Urothelium cell line (cell line): ENCODE data around the gene FAM217A.
"Not testable (repeated sequence)": the region's sequence is repeated elsewhere in the genome, so short reads cannot be mapped to it uniquely, and the experiment has no call there.

Experiments
- DNase-seq: peaks from one replicate; pipeline ENCODE4 v3.0.0; 2011; ENCODE audit warnings: low spot score, mixed read lengths
- FAIRE-seq: peaks from 2 replicates; lab custom pipeline; 2011; peaks lifted over from hg19 to GRCh38; lab: Jason Lieb, UNC

FAM217A gene

DNA sequence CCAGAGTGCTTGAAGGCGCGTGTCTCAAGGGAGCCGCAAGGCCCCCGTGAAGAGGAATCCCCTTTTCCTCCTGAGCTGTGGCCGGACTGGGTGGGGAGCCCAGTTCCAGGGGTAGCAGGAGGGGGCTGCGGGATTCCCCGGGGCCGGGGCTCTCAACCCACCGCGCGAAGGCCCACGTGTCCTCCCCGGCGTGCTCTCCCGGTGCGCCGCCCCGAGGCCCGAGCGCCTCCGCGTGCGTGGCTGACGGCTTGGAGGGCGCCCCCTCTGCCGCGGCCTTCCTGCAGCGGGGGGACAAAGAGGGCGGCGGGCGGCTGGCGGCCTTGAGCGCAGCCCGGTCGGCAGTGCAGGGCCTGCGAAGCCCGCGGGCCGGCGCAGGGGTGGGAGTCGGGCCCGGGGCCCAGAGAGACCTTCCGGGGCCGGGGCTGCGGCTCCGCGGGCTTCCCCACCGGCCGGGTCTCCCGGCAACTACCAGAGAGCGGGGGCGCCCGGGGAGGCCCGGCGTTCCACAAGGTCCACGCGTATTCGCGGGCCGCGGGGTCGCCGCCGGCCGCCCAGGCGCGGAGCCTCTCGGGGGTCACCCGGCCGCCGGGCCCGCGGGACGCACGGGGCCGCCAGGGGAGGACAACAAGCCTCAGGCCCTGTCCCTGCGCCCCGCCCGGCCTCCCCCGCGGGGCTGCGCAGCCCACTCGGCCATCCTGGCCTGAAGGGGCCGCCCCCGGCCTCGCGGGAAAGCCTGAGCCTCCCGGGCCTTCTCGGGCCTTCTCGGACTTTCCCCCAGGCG lies at the start of gene FAM217A:
FAM217A (minus strand) TSS at position 447 of the 781 bp plus-strand sequence. CDS start 1,723 bp downstream, outside the sequence.
- FAIRE-seq (no peak), DNase-seq (no peak)

- DNase-seq (no peak), FAIRE-seq (no peak)
Observed at GRCh38 chr6:4128072-4128471, 49.1 kb upstream of the FAM217A start.

DNA sequence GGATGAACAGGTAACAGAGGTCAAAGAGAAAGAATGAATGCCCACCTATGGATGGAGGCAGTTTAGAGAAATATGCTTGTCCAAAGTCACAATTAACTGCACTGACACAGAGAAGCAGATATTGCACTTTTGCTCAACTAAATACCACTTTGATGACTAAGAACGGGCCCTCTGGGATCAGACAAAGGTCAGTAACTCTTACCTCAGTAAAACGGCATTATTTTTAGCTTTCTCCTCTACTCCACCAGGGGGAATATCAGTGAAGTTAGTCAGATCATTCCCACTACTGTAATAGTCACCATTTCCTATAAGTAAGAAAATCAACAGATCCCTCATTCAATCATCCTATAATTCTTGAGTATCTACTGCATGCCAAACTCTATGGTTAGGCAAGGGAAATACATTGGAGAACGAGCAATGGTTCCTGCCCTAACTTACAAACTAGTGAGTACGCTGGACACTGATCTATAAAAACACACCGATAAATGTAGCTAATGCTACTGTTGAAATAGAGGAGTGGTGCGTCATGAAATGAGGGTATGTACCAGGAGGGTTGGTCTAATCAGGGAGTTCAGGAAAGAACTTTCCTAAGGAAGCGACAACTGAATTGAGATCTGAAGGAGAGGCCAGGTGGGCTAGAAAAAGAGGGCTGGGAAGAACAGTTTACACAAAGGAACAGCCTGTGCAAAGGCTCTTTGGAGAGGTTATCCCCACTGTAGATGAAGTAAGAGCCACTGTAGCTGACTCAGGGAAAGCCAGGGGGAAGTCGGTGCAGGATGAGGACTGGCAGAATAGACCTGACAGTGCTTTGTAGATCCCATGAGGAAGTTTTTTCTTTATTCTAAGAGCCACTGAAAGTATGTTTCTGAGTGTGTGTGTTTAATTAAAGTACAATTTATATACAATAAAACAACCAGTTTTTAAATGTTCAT lies 47.3 kb upstream of the FAM217A start:
- DNase-seq (peak; percentile 74), FAIRE-seq (no peak)

- no peak for FAIRE-seq
- no peak for DNase-seq
Observed at GRCh38 chr6:4125500-4125899, 46.6 kb upstream of the FAM217A start.

GRCh38 chr6:4124351-4124750 lies 45.4 kb upstream of the FAM217A start:
- no peak for FAIRE-seq
- no peak for DNase-seq

DNA sequence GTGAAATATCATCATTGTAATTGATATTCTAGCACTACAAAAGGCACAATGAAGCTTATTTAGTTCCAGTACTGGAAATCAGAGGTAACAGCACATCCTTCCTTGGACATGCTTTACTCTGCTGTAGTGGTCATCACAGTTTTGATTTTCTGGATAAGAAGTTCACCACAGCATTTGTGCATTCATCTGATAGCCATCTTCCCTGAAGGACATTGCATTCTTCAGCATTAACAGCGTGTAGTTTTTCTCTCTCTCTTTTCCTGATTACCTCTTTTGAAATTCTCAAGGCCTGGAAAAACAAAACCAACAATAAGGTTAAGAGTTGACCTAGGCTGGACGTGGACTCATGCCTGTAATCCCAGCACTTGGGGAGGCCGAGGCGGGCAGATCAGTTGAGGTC lies 36.8 kb upstream of the FAM217A start:
- DNase-seq (no peak), FAIRE-seq (no peak)

GRCh38 chr6:4114123-4114522 lies 35.2 kb upstream of the FAM217A start:
- DNase-seq: no peak
- no peak for FAIRE-seq

DNA sequence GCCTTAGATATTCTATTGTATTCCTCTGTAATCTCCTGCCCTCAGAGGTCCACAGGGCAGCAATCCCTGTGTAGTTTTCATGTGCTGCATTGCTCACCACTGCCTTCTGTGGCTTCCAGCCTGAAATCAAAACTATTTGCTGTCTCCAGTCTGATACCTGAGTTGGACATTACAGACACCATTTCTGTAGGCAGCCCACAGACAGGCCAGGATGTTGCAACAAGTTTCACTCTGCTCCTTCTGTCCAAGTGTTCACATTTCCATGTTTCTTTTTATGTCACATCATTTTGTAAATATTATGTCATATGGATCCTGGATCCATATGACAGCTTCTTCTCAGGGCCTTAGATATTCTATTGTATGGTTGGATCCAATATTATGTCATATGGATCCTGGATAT lies 34.7 kb upstream of the FAM217A start:
- FAIRE-seq (no peak), DNase-seq (no peak)

DNA sequence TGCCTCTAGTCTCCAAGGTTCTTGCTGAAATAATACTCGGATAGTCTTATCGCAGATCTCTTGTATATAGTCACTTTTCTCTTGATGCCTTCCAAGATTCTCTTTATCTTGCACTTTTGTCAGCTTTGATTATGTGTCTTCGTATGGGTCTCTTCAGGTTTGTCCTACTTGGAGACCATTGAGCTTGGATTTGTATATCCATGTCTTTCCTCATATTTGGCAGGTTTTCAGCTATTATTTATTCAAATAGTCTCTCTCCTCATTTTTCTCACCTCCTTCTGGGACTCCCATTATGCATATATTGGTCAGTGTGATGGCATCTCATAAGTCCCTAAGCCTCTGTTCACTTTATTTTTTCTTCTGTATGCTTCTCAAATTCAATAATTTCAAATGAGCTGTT lies 33.4 kb upstream of the FAM217A start:
- DNase-seq: no peak
- FAIRE-seq: no peak

- not testable (repeated sequence) for FAIRE-seq, DNase-seq
Observed at GRCh38 chr6:4109363-4109815, 30.5 kb upstream of the FAM217A start.

DNA sequence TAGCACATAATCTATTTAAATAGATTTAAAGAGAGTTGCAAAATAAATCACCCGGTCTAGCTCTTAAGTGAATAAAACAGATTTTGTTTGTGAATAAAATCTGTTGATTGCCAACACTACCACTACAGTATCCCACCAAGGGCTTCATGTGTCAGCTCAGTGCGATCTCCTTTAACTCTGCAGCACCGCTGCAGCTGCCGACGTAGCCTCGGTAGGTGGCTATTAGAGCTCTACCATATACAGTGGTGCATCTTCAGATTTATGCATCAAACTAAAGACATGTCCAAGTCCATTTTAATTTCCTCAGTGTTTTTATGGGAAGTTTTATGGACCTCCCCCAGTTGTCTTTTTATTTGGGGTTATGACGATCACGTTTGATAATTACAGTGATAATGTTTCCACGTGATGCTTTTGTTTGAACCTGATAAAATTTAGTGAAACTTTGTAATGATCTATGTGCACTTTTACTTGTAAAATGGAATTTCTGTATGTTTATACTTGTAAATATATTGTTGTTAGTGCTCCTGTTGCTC lies 29.7 kb upstream of the FAM217A start:
- FAIRE-seq (no peak), DNase-seq (no peak)

GRCh38 chr6:4107873-4108272 lies 28.9 kb upstream of the FAM217A start:
- no peak for DNase-seq
- FAIRE-seq: no peak

DNA sequence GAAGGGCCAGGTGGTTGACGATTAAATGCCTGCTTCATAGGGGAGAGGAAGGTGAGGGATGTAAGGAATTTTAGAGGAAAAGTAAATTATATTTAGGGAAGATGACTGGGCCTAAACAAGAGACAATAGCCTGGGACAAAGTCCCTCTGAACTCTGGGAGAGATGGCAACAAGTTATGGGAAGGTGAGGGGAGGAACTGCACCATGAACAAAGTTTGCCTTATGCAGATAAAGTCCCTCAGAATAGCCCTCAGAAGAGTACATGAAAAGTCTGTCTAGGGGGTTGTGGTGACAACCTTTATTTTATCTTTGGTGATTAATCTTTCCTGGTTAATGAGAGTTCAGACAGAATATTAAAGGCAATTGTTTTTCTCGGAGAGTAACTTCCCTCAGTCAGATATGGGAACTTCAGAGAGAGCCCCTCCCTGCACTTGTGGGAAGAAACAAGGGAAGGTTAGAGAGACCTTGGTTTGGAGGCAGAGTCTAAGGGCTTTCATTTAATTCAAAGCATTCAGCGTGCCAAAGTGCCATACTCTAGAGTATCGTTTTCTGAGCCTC lies 27.1 kb upstream of the FAM217A start:
- FAIRE-seq (no peak), DNase-seq (no peak)

- no peak for FAIRE-seq
- peak; percentile 68 for DNase-seq
Observed at GRCh38 chr6:4103929-4104328, 25.0 kb upstream of the FAM217A start.

DNA sequence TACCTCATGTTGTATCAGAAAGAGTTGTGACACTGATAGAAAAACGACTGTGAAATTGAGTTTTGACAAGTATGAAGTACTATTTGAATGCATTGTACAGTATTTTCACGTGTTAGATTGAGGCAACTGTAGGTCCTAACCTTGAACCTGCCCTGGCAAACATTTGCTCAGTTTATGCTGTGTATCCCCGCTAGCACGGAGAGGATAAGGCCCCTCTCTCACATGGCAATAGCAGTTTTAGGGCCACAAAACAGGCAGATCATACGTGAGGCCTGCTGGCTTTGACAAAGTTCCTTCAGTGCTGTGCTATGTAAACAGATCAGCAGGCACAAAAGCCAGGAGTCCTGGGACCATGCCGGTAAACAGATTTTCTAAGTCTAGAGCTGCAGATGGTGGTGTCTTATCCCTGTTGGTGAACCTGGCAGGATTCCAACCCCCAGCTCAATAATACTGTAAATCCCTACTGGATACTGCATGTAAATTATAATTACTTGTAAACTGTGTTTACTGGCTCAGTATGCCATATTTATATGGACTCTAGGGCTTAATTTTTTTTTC lies 23.8 kb upstream of the FAM217A start:
- no peak for DNase-seq

DNA sequence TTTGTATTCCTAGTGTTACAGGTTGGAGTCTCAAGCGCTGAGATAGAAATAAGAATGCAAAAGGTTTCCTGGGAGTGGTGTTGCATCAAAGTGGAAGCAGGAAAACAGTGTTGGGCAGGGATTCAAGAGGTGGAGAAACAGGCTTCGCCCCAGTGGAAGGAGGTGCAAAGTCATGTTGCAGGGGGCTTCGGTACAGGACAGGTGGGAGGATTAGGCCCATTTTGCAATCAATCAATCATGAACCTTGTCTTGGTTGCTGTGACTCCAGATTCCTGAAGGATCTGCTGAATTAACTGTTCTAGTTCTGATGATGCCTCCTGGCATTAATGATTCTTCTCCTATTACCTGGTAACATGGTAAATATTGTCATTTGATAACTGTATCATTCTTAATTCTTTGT lies 22.4 kb upstream of the FAM217A start:
- FAIRE-seq (no peak), DNase-seq (no peak)

More for the DNA sequence above, 23.8 kb upstream of the FAM217A start:
- no peak for FAIRE-seq

DNA sequence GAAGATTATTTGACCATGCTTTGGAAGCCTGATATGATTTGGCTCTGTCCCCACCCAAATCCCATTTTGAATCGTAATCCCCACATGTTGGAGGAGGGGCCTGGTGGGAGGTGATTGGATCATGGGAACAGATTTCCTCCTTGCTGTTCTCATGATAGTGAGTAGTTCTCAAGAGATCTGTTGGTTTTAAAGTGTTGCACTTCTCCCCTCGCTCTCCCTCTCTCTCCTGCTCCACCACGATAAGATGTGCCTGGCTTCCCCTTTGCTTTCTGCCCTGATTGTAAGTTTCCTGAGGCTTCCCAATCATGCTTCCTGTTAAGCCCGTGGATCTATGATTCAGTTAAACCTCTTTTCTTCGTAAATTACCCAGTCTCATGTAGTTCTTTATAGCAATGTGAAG lies 21.7 kb upstream of the FAM217A start:
- no peak for DNase-seq
- no peak for FAIRE-seq

GRCh38 chr6:4093288-4093687 lies 14.4 kb upstream of the FAM217A start:
- DNase-seq (no peak), FAIRE-seq (no peak)

- DNase-seq: no peak
- FAIRE-seq: no peak
Observed at GRCh38 chr6:4091941-4092340, 13.0 kb upstream of the FAM217A start.

- DNase-seq, FAIRE-seq: not testable (repeated sequence)
Observed at GRCh38 chr6:4090043-4090442, 11.1 kb upstream of the FAM217A start.

DNA sequence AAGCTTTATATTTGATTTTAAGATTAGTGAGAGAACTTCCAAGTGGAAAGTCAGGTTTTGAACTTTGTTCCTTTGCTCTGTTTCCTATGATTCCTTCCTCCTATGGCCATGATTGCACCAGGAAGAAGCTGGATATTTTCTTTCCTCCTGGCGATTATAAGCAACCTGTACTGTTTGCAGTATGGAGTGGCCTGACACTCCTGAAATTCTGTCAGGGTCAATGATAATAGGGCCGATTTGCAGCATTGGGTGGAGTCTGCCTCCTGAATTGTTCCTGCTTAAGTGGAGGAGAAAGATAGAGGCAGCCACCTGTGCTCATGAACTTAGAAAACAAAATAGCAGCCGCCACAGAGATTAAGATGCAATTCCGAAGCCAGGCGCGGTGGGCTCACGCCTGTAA lies 9.8 kb upstream of the FAM217A start:
- FAIRE-seq (no peak), DNase-seq (no peak)
